Measurements from ENCODE around the gene SPEM3.
A peak's percentile ranks its signal among the peaks of the same experiment; 100 is the strongest.

Gene SPEM3

DNA sequence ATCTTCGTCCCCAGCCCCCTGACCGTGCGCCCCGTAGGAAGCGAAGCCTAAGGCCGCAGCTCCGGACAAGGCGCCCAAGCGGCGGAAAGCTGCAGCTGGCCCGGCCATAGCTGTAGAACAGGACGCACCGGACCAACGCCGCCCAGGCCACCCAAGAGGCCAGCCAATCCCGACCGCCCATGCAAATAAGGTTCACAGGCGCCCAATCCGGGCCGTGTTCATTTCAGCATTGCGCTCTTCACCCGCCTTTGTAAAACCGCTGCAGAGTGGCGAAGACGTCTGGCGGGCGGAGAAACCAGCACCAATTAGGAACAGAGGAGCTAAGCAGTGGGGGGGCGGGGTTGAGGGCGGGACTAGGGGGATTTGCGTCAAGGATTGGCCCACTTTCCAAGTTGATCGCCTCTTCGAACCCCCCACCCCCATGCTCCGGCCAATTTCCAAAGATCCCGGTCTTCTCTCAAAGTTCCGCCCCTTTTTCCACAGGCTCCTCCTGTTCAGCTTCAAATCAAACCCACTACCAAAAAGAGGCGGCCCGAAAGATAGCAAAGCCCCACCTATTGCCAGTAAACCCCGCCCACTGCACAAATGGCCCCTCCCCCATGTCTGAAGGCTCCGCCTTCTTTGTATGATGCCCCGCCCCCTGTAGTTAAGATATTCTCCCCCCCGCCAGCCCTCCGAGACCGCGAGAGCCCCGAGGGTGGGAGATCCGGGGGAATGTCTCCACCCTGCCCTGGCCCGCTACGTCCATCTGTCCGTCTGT is 24.5 kb upstream of the SPEM3 start, which contains the start of gene TMEM256:
Gene TMEM256, minus strand, starts transcription at position 121 of the 760 bp plus-strand sequence. Its CDS starts 13 bp downstream, at position 108.
- peak; percentile 100 for DNase-seq

DNA sequence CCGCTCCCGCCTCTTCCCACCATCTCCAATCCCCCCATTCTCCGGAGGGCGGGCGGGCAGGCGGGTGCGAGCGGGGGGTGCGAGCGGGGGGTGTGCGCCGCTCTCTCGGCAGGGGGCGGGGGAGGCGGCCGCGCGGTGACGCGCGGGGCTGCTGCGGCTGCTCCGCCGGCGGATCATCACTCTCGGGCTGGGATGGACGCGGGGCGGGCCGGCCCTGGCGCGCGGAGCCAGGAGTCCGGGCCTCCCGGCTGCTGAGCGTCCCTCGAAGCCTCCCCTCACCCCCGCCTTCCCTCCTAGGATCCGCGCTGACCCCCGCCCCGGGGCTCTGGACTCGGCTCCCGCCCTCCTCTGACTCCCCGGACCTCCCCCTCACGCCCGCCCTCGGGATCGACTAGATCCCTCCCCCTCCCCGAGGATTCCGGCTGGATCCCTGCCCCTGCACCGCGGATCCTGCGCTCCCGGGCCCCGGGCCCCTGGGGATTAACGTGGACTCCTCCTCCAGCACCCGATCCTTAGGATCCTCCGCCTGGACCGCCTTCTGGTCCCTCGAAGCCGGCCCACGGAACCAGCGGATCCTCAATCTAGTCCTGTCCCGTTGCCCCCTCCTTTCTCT is 23.8 kb upstream of the SPEM3 start:
- DNase-seq, result peak; percentile 81

DNA sequence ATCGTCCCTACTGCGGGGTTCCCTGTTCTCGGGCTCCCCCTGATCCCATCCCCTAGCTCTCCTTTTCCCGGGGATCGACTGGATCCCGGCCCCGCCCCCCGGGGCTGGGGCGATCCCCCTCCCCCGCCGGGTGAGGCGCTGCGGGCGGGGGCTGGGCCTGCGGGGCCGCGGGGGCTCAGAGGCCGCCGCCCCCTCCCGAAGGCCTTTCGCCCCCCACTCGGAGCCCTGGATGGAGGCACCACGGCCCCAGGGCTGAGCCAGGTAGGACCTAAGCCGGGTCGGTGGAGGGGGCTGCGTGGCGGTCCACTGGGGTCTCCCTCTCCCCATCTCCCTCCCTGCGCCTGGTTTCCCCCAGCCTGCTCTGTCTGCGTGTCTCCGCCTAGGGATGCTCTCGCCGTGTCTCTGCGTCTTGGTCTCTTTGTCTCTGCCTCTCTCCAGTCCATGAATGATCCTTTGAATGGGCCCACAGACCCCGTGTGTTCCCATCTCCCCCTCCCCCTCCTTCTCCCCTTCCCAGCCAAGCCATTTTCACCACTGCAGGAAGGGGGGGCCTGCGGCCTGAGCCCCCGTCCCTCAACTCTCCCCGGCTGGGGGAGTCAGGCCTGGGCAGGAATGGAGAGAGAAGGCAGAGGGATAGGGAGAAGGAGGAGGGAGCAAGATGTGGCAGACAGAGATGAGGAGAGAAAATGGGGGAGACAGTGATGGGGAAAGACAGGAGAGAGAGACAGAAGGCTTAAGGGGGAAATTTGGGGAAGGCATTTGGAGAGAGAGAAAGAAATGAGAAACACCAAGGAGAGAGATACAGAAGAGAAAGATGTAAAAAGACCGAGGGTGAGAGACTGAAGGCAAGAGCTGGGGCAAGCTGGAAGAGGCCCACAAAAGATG is 23.1 kb upstream of the SPEM3 start:
- DNase-seq, result no peak

DNA sequence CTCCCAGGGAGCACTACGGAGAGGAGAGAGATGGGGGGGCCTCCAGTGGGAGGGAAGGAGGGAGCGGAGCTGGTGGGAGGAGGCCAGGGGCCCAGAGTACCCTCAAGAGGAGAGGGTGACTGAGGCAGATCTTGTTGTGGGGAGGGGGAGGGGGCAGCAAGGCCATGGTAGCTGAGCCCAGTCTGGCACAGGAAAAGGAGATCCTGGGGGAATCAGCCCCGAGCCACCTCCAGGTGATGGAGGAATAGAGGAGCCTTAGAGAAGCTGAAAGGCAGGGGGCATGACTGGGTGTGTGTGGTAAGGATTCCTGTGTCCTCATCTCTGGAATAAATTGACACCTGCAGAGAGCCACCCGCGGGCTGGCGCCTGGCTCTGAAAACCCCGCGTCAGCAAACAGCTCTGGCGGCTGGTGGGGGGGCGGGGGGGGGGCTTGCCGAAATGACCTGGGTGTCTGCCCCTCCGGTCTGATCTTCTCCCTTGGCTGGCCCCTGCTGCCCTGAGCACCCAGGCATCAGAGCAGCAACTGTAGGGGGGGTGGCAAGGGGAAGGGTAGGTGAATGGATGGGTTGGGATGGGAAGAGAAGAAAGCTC is 22.3 kb upstream of the SPEM3 start:
- DNase-seq, result no peak

DNA sequence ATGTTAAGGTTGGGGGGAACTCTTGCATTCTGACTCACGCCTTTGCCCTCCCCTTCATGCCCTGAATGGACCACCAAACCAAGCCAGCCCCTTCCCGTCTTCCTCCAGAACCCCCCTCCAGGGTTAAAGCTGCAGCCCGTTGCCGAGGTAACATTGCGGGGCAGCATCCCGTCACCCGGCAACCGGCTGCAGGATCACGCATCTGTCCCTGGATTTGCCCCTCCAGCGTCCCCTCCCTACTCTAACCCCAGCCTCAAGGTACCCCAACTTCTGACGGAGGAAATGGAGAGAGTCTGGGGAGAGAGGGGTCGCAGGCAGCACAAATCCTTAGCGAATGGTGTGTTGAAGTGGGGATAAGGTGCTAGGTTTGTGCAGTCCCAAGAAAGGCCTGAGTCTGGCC is 21.6 kb upstream of the SPEM3 start:
- no peak for DNase-seq

DNA sequence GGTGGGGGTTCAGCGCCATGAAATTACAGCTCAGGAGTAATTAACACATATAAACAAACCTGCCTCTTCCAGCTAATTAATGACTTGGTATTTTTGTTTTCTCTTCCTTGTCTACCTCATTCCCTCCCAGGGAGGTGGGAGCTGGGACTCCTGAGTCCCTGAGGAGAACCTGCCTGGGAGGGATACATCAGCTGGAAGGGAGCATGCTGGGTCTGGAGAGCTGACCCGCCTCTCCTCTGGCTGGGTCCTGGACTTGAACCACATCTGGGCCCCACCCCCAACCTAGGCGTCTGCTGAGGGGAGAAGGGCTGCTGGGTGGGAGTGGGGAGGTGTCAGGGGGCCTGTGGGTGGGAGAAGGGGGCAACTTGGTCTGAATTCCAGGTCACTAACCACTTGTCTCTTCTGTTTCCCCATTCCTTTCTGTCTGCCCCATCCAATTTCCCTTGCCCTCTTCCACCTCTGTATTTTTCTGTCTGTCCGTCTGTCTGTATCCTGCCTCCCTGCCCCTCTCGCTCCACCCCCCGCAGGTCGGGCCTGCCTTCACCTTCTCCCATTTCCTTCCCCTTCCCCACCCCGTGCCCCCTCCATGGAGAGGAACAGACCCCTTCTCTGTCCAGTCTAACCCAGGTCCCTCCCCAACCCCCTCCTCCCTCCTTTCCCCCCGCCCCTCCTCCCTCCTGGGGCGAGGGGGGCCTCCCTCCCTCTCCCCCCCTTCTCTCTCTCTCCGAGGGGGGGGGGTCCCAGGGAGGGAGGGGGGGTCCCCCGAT is 21.0 kb upstream of the SPEM3 start, which contains the start of gene NLGN2:
Gene NLGN2, plus strand, starts transcription at position 361 of the 767 bp plus-strand sequence. CDS start 411 bp downstream, outside the sequence.
- no peak for DNase-seq

DNA sequence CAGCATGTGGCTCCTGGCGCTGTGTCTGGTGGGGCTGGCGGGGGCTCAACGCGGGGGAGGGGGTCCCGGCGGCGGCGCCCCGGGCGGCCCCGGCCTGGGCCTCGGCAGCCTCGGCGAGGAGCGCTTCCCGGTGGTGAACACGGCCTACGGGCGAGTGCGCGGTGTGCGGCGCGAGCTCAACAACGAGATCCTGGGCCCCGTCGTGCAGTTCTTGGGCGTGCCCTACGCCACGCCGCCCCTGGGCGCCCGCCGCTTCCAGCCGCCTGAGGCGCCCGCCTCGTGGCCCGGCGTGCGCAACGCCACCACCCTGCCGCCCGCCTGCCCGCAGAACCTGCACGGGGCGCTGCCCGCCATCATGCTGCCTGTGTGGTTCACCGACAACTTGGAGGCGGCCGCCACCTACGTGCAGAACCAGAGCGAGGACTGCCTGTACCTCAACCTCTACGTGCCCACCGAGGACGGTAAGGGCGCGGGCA is 20.4 kb upstream of the SPEM3 start:
- no peak for DNase-seq

DNA sequence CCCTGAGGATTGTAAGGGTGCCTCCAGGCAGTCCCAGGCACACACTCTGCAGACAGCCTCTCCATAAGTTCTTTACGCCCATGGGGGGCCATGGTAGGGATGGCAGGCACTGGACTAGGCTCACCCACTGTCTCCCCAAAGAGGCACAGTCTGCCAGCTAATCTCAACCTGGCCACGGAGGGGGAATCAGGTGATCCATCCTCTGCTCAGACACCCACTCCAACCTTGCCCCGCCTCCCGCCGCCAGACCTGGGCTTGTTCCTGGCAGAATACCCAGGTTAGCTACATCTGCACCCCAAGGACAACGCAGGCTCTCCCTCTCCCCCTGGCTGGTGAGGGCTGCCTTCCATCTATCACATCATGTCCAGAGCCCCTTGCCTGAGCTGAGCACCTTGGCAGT is 19.8 kb upstream of the SPEM3 start:
- DNase-seq, result no peak

DNA sequence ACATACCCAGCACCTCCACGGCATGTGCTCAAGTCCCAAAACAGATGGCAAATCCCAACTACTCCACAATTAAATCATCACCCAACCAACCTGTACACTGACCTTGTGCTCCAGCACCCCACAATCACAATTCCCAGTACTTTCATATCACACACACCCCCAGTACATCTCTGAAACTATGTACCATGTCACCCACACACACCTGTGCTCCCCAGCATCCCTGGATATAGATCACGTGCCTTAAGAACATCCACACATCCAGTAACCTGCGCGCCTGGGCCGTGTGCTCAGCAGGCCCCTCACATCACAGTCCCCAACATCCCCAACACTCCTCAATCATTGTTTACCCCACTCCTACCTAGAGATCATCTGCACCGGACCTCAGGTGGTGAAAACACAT is 18.9 kb upstream of the SPEM3 start:
- DNase-seq, result no peak

DNA sequence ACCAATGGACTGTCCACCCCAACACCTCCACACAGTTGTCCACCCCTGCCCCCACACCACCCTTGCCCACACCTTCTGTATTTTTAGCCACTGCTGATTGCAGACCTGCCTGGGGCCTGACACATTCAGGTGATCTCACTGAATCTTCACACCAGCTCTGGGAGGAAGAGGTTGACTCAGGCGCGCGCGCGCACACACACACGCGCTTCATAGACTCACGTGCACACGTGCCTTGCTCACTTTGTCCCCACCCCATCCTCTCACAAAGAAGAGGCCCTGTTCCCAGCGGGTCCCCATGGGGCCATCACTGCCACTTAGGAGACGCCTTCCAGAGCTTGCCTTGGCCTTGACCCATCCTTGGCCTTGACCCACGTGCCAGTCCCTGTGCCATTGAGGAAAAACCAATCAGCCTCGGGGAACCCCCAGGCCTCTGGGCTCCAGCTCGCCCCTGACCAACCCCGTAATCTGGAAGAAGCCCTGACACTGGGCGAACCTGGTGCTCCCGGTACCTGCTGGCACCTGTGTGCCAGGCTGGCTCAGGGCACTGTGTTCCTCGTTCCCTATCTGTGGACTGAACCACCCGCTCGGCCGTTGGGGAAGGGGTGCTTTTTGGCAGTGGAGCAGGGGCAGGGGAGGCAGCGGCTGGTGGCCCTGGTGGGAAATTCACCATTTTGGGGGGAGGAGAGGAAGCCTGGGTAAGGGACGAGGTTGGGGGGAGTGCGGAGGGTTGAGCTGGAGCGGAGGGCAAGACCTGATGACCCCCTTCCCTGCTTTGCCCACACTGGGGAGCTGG is 17.8 kb upstream of the SPEM3 start:
- no peak for DNase-seq

DNA sequence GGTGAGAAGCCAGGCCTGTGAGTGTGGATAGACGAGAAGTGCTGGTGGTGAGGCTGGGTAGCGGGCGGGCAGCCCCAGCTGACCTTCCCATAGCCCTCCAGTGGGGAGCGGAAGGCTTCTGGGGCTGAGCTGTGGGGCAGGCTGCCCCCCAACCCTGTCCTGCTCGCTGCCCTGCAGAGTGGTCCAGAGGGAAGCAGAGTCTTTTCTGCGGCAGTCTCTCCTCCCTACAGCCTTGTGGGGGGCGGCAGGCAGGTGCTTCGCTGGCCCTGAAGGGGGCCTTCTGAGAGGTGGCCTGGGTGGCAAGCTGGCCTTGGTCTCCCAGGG is 17.3 kb upstream of the SPEM3 start:
- no peak for DNase-seq

DNA sequence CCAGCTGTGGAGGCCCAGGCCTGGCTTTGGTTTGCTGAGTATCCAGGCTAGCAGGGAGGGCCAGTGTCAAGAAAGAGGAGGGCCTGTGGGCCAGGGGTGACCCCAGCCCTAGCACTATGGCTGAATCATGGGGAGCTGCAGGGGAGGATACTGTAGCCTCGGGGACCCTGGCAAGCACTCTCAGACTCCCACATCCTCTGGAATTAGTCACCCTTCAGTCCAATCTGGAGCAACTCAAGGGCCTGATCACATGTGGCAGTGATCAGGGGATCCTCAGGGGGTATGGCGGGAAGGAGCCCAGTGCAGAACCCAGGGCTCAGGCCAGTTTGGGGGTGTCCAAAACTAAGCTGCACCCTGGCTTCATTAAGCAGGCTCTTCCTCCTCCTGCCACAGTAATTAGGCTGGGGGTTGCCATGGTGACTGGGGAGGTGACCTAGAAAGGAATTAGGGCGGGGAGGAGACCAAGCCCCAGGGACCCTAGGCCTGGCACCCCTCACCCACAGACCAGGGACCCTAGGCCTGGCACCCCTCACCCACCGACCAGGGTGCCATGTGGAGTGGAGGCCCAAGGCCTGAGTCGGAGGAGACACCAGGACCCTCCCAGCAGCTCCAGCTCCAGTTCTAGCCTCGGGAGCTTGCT is 15.2 kb upstream of the SPEM3 start:
- DNase-seq, result no peak

DNA sequence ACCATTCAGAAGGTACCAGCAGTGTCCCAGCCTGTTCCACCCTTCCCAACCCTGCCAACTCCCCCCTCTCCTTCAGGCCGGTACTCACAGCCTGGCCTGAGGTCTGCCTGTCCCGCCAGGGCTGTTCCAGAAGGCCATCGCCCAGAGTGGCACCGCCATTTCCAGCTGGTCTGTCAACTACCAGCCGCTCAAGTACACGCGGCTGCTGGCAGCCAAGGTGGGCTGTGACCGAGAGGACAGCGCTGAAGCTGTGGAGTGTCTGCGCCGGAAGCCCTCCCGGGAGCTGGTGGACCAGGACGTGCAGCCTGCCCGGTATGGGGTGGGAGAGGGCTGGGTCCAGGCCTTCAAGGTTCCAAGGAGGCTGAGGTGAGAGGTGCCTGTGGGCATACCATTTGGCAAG is 13.8 kb upstream of the SPEM3 start:
- no peak for DNase-seq

DNA sequence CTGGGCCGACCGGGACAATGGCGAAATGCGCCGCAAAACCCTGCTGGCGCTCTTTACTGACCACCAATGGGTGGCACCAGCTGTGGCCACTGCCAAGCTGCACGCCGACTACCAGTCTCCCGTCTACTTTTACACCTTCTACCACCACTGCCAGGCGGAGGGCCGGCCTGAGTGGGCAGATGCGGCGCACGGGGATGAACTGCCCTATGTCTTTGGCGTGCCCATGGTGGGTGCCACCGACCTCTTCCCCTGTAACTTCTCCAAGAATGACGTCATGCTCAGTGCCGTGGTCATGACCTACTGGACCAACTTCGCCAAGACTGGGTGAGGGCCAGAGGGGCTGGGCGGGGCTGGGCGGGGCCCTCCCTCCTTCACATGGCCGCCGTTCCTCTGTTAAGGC is 12.9 kb upstream of the SPEM3 start:
- DNase-seq, result no peak

DNA sequence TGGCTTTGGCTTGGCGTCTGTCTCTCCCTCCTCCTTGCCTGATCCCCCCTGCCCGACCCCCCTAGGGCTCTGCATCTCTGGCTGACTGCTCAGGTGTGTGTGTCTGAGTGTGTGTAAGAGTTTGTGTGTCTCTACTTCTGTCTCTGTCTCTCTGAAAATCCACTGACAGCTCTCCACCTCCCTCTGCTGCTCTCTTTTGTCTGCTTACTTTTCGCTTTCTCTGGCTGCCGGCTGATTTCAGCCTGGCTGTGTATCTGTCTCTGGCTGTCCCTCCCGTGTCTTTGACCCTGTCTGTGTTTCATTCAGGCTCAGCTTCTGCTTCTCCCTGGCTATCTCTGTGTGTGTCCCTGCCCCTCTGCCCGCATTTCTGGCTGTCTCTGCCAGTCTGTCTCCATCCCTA is 12.3 kb upstream of the SPEM3 start:
- no peak for DNase-seq

DNA sequence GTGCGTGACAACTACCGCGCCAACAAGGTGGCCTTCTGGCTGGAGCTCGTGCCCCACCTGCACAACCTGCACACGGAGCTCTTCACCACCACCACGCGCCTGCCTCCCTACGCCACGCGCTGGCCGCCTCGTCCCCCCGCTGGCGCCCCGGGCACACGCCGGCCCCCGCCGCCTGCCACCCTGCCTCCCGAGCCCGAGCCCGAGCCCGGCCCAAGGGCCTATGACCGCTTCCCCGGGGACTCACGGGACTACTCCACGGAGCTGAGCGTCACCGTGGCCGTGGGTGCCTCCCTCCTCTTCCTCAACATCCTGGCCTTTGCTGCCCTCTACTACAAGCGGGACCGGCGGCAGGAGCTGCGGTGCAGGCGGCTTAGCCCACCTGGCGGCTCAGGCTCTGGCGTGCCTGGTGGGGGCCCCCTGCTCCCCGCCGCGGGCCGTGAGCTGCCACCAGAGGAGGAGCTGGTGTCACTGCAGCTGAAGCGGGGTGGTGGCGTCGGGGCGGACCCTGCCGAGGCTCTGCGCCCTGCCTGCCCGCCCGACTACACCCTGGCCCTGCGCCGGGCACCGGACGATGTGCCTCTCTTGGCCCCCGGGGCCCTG is 11.5 kb upstream of the SPEM3 start:
- DNase-seq, result no peak

DNA sequence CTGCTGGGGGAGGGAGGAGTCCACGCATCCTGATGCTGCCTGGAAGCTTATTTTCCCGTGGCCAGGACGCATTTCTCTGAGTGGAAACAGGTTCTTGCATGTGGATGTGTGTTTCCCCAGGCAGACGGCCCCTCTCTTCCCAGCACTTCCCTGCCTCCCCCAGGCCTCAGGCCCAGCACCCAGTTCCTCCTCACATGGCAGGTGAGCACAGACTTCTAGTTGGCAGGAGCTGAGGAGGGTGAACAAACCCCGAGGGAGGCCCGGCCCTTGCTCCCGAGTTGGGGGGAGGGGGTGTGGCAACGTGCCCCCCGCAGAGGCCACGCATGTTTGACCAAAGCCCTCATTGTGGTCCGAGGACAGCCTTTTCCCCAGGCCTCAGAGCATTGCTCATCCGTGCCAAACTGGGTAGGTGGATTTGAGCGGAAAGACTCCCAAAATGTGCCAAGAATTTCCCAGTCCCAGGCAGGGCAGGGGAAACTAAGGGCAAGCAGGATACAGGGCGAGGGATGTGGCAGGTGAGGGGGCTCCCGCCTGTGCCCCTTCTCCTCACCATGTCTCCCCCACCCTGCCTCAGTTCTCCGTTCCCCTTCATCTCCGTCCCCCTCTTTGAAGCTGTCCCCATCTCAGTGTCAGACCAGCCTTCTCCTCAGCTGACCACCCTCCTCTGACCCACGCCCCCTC is 10.0 kb upstream of the SPEM3 start:
- DNase-seq, result no peak

DNA sequence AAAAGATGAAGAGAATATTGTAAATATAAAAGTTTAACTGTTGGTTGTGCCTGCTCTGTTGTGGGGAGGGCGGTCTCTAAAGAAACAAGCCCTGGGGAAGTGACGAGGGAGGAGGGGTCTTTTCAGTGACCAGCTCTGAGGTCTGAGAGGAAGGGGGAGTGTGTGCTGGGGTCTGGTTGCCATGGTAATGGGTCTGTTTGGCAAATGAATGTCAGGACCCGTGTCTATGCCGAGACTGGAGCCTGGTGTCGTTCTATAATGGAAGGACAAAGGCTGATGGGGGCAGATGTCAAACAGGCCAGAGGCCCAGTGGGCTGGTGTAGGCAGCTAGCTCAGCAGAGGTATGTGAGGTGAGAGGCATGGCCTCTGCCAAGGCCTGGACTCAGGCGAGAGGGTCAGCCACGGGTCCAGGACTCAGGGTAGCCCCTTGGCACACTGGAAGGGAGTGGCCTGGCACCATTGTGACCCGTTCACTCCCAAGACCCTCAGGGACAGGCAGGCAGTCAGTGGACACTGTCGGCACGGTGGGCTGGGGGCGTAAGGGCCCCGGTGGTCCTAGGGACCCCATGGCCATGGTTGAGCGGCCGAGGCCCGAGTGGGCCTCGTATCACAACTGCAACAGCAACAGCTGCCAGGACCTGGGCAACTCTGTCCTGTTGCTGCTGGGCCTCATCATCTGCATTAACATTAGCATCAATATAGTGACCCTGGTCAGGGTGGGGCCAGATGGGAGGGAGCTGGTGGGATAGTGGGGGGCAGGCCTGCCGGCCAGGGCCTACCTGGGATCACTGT is 8.6 kb upstream of the SPEM3 start, which contains the start of gene SPEM1:
Gene SPEM1, plus strand, starts transcription at position 506 of the 792 bp plus-strand sequence. Its CDS starts 61 bp downstream, at position 567.
- no peak for DNase-seq

DNA sequence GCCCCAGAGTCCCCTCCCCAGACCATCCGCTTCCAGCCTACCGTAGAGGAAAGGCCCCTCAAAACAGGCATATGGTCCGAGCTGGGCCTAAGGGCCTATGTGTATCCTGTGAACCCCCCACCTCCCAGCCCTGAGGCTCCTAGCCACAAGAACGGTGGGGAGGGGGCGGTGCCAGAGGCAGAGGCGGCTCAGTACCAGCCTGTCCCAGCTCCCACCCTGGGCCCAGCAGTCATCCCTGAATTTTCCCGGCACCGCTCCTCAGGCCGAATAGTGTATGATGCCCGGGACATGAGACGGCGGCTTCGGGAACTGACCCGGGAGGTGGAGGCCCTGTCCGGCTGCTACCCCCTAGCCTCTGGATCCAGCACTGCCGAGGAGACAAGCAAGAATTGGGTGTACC is 7.5 kb upstream of the SPEM3 start:
- no peak for DNase-seq

Data from islet precursor cell (in vitro differentiated cells).